Measurements from ENCODE around the gene WHRN. TPM values are rescaled to one million over a fixed set of nuclear protein-coding genes. Genes with fewer than 3 reads are reported as not detected.

Gene WHRN
- total RNA-seq, 4 donors from 2014 or later = 3.7 to 13.2 (median 6.0) TPM

DNA sequence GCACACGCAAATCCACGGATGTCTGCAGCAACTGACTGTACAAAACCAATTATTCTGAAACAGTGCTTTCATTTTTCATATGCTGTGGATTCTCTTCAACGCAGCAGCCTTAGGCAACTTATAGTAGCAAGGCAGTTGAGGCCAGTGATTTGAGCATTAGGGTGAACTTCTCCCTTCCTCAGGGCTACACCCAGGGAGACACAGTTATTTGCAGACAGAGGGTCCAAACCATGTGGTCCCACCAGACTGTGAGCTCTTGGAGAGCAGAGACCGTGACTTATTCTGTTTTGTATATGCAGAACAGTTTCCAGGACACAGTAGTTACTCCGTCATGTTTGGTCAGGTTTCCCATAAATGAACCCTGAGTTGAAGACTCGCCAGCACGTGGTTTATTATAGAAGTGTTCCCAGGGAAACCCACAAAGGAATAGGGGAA lies 19.0 kb upstream of the WHRN start:
- Histone ChIP-seq H3K36me3 (no peaks in the 10 kb centered on the region), H3K27ac (no peak overlapping the region), H3K9me3 (no peaks in the 10 kb centered on the region), H3K4me3 (no peak overlapping the region), H3K4me1 (no peaks in the 10 kb centered on the region), H3K27me3 (peaks cover 0 to 27% of the 10 kb centered on the region in 2 donors)
- 51 to 54% methylated on average over 7 of the region's 7 CpGs for WGBS, 2 donors
- no peak for TF ChIP-seq CTCF (IDR thresholded peaks at IDR 0.05)
- no peak for TF ChIP-seq POLR2A (IDR thresholded peaks at IDR 0.05)
- TF ChIP-seq EP300 (IDR thresholded peaks at IDR 0.05) = no peak
- no peak for DNase-seq (ENCODE audit: low spot score in 2 of 2)

DNA sequence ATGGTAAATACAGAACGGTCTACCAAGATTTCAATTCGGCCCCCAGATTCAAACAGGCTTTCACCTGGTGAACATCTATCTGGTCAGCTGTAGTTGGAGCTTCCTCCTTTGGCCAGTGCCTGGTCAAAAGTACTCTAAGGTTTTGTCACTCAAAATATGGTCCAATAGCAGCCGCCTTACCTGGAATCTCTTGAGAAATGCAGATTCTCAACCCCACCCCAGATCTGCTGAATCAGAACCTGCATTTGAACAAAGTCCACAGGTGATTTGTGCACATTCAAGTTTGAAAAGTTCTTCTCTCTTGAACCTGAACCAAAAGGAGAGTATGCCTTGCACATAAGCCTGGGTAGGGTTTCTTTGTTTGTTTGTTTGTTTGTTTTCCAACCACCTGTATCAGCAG lies 17.6 kb upstream of the WHRN start:
- no peak for TF ChIP-seq POLR2A (IDR thresholded peaks at IDR 0.05)
- TF ChIP-seq EP300 (IDR thresholded peaks at IDR 0.05) = no peak
- no peak for TF ChIP-seq CTCF (IDR thresholded peaks at IDR 0.05)
- Histone ChIP-seq H3K27ac (no peak overlapping the region), H3K36me3 (no peaks in the 10 kb centered on the region), H3K27me3 (peaks cover 0 to 29% of the 10 kb centered on the region in 2 donors), H3K4me1 (no peaks in the 10 kb centered on the region), H3K4me3 (no peak overlapping the region), H3K9me3 (no peaks in the 10 kb centered on the region)
- no peak for DNase-seq (ENCODE audit: low spot score in 2 of 2)
- 67 to 91% methylated on average over 3 of the region's 3 CpGs for WGBS, 2 donors

GRCh38 chr9:114522286-114522685 lies 17.0 kb upstream of the WHRN start:
- H3K9me3 ChIP-seq = no peaks in the 10 kb centered on the region
- no peaks in the 10 kb centered on the region for H3K4me1 ChIP-seq
- H3K4me3 ChIP-seq = no peak overlapping the region
- TF ChIP-seq POLR2A (IDR thresholded peaks at IDR 0.05) (no peak), CTCF (IDR thresholded peaks at IDR 0.05) (no peak), EP300 (IDR thresholded peaks at IDR 0.05) (no peak)
- 32 to 37% methylated on average over 2 of the region's 2 CpGs for WGBS, 2 donors
- H3K27ac ChIP-seq = no peak overlapping the region
- H3K36me3 ChIP-seq = no peaks in the 10 kb centered on the region
- DNase-seq (ENCODE audit: low spot score in 2 of 2) = no peak
- peaks cover 0 to 29% of the 10 kb centered on the region in 2 donors for H3K27me3 ChIP-seq

GRCh38 chr9:114521846-114522245 lies 16.6 kb upstream of the WHRN start:
- no peak for TF ChIP-seq EP300 (IDR thresholded peaks at IDR 0.05)
- TF ChIP-seq POLR2A (IDR thresholded peaks at IDR 0.05) = no peak
- TF ChIP-seq CTCF (IDR thresholded peaks at IDR 0.05) = no peak
- H3K4me1 ChIP-seq = no peaks in the 10 kb centered on the region
- H3K9me3 ChIP-seq = no peaks in the 10 kb centered on the region
- no peak for DNase-seq (ENCODE audit: low spot score in 2 of 2)
- H3K27ac ChIP-seq = no peak overlapping the region
- peaks cover 0 to 29% of the 10 kb centered on the region in 2 donors for H3K27me3 ChIP-seq
- no peak overlapping the region for H3K4me3 ChIP-seq
- H3K36me3 ChIP-seq = no peaks in the 10 kb centered on the region

- Histone ChIP-seq H3K27me3 (peaks cover 0 to 29% of the 10 kb centered on the region in 2 donors), H3K36me3 (no peaks in the 10 kb centered on the region), H3K9me3 (no peaks in the 10 kb centered on the region), H3K4me3 (no peak overlapping the region), H3K4me1 (no peaks in the 10 kb centered on the region), H3K27ac (no peak overlapping the region)
- DNase-seq (ENCODE audit: low spot score in 2 of 2) = no peak
- 72 to 77% methylated on average over 4 of the region's 4 CpGs for WGBS, 2 donors
- no peak for TF ChIP-seq POLR2A (IDR thresholded peaks at IDR 0.05)
- no peak for TF ChIP-seq CTCF (IDR thresholded peaks at IDR 0.05)
- no peak for TF ChIP-seq EP300 (IDR thresholded peaks at IDR 0.05)
These were observed 13.3 kb upstream of the WHRN start for GRCh38 chr9:114518599-114519022.

Data from tibial nerve (tissue), 4 donors.